Stimulated activated CD8-positive, alpha-beta memory T cell treated with anti-CD3 and anti-CD28 coated beads, Interleukin-15, amount 100 ng/mL, for 24 hours (primary cell): ENCODE data around the gene FBLN7.
"Not testable (repeated sequence)": the region's sequence is repeated elsewhere in the genome, so short reads cannot be mapped to it uniquely, and the experiment has no call there.

ENCODE experiments used
- DNase-seq: peaks from one replicate; pipeline ENCODE4 v3.0.0-alpha.2; 2020; ENCODE audit warnings: low read depth

The FBLN7 gene

DNA sequence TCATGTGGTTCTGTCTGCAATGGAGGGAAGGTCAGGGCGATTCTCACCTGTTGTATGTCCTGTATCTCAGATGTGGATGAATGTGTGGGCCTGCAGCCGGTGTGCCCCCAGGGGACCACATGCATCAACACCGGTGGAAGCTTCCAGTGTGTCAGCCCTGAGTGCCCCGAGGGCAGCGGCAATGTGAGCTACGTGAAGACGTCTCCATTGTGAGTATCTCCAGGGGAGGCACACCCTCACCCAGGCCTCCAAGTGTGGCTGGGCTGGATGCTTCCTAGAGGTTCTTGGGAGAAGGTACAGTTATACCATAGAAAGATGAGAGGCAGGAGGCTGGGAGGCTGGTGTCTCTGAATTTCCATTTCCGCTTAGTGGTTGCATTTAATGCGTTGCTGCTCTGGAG lies 46.9 kb downstream of the FBLN7 start:
- DNase-seq: no peak

DNA sequence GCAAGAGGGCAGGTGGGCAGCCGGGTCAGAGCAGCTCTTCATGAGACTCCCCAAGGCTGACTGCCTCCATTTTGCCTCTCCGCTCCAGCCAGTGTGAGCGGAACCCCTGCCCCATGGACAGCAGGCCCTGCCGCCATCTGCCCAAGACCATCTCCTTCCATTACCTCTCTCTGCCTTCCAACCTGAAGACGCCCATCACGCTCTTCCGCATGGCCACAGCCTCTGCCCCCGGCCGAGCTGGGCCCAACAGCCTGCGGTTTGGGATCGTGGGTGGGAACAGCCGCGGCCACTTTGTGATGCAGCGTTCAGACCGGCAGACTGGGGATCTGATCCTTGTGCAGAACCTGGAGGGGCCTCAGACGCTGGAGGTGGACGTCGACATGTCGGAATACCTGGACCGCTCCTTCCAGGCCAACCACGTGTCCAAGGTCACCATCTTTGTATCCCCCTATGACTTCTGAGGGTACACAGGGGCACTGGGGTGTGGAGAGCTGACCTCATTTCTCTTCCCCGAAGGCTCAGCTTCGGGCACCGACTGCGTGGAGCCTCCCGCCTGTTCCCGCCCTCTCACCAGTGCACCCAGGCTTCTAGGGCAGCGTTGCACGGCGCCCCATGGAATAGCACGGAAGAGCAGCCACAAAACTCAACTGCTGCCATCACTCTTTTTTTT lies 49.0 kb downstream of the FBLN7 start:
- DNase-seq: no peak

DNA sequence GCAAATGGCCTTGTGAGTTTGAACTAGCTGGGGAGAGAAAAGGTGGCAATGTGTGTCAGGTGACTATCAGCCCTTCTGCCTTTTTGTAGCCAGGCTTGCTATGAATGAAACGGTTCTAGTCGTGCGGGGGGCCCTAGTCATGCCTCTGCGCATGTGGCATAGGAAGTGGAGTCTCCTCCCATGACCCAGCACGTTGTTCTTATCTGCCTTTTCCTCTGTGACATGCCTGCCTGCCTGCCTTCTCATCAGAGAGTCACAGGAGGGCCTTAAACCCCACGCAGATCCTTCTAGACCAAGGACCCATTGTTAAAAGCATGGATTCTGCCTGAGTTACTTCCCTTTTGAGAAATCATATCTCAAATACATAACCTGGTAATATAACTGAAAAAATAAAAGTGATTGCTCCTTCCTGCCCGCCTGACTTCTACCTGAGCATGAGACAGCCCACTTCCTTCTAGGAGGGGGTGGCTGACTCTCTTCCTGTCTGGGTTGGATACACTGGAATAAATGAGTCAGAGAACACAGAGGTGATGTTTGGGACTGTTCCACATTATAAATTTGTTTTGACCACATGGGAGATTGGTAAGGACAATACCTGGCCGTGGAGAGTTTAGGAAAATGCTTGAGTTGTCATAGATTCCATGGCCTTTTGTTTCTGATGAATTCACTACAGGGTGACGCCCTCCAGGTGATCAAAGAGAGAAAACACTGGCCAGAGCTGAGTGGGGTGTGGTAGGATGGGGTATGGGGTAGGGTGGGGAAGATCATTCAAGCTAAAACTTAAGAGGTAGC lies 49.8 kb downstream of the FBLN7 start:
- DNase-seq: no peak

DNA sequence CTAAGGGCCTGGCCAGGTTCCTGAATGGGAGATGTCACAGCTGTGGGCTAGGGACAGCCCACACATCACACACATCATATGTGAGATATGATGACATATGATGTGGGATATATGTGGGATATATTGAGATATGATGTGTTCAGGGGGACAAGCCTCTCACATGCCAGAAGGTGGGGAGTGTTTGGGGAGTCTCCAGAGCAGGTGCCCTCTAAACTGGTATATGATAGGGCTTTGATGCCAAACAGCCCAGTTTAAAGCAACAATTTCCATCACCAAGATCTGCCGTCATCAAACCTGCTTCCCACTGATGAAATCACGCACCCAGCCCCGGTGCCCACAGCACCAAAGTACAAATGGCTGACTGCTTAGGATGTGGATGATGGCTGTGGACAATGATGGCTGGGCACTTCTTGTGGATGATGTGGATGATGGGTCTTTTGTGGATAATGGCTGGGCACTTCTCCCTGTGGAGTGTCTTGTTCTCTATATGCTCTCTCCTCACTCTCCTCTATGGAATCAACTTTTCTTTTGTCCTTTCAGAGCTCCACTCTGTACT lies 50.9 kb downstream of the FBLN7 start:
- DNase-seq: no peak

DNA sequence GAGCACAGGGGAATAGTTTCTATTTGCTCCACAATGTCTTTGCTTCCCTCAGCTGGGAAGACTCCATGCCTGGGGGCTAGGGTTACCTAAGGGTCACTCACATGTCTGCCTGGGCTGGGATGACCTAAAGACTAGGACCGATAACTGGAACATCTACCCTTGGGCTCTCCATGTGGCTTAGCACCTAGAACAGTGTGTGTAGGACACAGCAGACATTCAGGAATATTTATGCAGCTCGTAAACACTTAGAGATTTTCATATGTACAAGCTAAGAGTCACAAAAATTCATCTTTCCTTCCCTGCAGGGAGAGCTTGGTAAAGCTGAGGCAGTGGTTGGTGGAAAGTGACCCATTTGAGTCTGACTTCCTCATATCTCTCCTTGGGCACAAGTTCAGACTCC lies 55.8 kb downstream of the FBLN7 start:
- no peak for DNase-seq

DNA sequence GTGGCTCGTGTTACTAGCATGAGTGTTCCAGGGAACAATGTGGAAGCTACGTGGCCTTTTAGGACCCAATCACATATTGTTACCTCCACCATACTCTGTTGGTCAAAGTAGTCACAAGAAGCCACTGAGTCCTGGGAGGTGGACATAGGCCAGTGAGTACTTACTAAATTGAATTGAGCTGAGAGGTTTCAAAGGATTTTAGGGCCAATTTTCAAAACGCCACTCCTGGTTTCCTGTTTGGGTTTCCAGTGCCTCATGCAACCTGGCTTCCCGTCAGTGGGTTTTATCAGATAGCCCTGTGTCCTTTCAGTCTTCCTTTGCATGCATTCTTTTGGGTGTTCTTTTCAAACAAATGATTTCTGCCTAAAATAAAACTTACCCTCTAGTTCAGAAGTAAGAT lies 56.3 kb downstream of the FBLN7 start:
- no peak for DNase-seq

DNA sequence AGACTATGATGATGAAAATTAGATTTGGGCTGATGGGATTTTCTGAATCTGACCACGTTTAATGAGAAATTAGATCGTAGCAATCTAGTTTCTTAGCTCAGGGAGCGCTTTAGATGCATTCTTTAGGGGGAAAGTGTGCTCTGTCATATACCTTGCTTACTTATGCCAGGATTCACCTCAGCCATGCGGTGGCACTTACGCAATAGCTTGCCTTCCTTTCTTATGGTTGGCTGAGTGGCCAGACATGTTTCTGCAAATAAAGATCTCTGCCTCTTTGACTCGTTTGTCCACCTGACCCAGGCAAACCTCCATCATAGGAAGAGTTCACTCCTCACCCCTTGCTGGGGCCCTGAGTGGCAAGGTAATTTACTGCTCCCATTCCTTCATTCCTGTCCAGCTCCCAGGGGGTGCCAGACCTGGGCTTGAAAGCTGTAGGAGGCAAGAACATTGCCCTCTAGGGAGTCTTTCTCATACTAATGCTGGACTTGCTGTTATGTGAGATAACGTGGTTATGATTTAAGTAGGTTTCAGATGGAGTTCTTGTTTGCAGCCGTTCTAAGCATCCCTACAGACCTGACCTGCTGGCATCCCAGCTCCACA lies 57.1 kb downstream of the FBLN7 start:
- DNase-seq: no peak

DNA sequence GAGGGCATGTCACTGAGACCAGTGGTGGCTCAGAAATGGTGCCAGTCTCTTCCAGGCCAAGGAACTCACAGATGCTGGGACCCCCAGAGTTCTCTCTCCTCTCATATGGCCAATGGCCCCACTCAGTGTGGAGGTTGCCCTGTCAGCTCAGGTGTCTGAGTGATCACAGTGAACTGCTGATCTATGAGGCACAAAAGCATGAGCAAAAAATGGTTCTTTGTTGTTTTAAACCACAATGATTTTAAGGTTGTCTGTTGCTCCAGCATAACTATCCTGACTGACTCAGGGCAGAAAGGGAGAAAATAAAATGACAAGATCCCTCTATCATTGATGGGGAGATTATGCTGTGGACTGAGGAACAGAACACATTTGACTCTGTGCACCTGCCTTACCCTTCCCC lies 57.8 kb downstream of the FBLN7 start:
- DNase-seq: no peak

DNA sequence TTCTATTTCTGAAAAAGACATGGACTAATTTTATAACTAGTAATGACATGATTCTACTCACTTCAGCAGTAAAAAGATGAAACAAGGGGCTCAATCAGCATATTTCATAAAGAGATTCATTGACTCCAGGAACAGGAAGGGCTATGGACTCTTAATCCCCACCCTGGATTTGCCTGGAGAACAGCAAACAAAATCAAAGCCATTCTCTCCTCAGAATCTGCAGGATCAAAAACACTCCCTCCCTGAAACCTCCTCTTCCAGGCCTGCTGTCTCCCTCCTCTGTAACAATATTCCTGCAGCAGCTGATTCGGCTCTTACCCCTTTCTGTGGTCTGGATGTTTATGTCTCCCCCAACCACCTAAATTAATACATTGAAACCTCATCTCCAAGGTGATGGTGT lies 59.7 kb downstream of the FBLN7 start:
- no peak for DNase-seq

DNA sequence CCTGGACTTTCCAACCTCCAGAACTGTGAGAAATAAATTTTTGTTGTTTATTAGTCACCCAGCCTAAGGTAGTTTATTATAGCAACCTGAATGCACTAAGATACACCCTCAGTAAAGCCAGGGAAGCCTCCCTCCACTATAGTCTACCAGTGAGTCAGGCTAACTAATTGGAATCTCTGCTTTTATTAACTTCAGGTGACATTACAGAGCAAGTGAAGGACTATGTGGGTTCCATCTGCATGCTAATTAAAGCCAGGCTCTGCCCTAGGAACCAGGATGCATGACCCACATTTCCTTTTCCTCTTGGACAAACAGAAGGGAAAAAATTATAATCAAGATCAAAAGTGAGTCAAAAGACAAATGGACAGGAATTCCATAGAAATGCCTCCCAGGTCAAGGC lies 60.6 kb downstream of the FBLN7 start:
- DNase-seq: no peak

DNA sequence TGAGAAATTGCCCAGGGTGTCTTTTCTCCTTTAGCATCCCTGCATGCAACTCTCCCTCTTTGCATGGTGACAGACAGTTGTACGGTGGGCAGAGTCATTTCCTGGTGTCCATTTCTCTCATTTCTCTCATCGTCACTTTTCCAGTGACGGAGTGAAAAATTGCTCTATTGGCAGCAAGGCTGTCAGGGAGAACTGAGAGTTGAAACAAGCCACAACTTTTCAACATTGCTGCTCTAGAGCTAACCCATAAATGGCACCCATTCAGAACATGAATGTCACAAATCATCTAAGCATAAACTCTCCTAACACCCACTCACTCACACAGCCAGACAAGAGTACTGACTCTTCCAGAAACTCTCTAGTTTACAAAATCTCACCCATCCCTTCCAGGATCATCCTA lies 61.0 kb downstream of the FBLN7 start:
- no peak for DNase-seq

DNA sequence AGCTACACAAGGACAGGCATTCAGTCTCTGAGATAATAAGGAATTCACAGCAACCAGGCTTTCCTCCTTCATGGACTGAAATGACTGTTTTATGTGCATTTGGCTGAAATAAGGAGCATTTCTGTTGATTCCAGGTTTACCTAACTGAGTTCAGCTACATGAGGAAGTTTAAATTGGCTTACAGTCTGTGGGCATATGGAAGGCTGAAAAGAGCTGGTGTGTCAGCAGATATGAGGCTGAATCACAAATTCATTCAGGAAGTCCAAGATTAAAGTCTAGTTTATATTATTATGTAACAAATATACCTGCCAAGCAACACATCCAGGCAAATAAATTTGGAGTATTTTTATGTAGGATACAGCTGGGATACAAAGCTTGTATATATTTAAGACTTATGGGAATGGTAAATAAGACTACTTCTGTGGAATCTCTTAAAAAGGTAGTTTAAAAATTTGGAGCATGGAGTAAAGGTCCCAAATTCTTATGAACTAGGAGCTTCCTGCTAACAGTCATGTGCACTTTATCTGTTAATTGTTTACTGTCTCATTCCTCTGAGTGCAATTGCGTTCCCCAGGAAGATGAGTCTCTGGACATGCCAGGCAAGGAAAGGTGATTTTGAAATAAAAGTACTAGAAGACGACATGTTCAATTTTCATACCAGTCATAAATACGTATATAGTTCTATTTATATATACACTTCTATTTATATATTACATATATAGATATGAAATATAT lies 63.7 kb downstream of the FBLN7 start:
- DNase-seq: no peak

DNA sequence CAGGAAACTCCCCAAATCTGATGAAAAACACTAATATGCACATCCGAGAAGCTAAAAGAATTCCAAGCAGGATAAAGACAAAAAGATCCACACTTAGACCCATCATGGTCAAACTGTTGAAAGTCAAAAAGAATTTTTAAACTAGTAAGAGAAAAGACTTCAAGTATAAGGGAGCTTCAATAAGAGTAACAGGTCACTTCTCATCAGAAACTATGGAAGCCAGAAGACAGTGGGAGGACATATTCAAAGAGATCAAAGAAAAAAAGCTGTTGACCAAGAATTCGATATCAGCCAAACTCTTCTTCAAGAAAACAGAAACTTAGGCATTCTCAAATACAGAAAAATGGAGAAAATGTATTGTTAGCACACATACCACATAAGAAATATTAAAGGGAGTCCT lies 66.2 kb downstream of the FBLN7 start:
- no peak for DNase-seq

DNA sequence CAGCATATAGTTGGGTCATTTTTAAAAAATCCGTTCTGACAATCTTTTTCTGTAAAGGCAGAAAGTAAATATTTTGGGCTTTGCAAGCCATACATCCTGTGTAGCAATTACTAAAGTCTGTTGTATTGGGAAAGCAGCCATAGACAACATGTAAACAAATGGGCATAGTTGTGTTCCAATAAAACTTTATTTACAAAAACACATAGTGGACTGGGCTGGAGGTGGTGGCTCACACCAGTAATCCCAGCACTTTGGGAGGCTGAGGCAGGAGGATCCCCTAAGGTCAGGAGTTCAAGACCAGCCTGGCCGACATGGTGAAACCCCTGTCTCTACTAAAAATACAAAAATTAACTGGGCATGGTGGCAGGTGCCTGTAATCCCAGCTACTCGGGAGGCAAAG lies 69.7 kb downstream of the FBLN7 start:
- not testable (repeated sequence) for DNase-seq

DNA sequence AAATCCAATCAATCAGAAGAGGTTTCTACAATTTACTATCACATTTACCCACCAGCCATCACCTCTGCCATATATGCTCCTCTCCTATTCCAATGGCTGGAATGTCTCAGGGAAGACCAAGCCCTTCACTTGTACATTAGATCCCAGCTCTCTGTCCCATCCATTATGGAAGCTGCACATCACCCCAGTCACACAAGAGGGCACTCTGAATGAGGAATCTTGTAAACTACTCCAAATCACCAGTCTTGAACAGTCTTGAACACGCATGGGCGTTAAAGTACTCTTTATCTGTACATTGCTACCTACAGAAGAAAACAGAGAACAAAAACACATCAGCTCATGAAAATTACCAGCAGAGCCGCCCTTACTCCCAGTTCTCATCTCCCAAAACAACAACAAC lies 78.0 kb downstream of the FBLN7 start:
- DNase-seq: no peak

DNA sequence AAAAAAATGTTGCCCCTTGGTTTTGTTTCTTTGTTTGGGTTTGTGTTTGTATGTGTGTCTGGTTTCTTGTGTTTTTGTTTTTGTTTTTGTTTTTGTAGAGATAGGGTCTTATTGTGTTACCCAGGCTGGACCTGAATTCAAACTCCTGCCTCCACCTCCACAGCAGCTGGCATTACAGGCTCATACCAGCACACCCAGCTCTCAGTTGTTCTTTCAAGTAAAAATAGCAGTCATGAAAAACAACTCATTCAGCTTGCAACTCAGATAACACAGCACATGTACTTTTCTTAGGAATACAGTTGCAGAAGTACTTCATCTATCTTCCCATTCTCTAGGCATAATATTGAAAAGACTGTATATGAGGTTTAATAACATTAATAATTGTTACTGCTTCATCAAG lies 79.7 kb downstream of the FBLN7 start:
- DNase-seq: no peak

DNA sequence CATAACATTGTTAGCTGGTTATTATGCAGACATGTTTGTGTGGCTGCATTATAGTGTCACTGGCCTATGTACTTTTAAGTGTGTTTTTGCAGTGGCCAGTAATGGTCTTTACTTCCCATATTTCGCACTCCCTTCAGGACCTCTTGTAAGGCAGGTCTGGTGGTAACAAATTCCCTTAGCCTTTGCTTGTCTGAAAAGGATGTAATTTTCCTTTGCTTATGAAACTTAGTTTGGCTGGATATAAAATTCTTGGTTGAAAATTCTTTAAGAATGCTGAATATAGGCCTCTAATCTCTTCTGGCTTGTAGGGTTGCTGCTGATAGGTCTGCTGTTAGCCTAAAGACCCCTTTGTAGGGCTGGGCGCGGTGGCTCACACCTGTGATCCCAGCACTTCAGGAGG lies 82.0 kb downstream of the FBLN7 start:
- no peak for DNase-seq

DNA sequence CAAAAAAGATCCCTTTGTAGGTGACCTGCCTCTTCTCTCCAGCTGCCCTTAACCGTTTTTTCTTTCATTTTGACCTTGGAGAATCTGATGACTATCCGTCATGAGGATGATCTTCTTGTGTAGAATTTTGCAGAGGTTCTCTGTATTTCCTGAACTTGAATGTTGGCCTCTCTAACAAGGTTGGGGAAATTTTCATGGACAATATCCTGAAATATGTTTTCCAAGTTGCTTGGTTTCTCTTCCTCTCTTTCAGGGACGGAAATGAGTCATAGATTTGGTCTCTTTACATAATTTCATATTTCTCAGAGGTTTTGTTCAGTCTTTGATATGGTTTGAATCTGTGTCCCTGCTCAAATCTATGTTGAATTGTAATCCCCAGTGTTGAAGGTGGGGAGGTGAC lies 82.6 kb downstream of the FBLN7 start:
- DNase-seq: no peak

DNA sequence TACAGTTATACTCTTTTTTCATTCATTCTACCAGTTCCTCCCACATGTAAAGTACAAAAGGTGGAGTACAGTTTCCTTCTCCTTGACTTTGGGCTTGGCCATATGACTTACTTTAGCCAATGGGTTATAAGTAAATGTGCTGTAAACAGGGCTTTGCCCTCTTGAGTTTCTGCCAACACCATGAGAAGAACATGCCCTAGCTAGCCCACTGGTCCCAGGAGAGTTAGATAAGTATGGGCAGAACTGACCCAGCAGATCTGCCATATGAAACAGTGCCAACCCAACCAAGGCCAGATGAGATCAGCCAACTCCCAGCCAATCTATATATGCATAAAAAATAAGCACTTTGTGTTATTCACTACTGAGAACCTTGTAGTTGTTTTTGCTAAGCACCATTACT lies 91.2 kb downstream of the FBLN7 start:
- no peak for DNase-seq

DNA sequence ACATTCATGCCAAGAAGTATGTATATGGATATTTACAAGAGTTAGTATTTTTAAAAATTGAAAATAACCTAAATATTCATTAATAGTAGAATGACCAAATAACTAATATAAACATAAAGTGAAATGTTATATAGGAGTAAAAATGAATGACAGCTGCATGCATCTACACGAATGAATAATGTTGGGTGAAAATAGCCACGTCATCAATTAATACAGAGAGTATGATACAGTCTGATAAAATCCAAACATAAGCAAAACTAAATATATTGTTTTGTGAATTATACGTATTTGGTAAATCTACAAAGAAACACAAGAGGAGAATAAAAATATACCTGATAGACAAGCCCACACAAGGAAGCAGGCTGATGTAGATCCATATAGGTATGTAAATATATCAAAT lies 92.2 kb downstream of the FBLN7 start:
- no peak for DNase-seq
